NCI-H1417 (cell line): ENCODE measurements around the gene TMC4.
"Not testable (repeated sequence)": the region's sequence is repeated elsewhere in the genome, so short reads cannot be mapped to it uniquely, and the experiment has no call there.

Experiments used
- DNase-seq, 3 experiments: peaks; one replicate each; lab custom pipeline; 2025; lab: John Stamatoyannopoulos, UW

The TMC4 gene

GRCh38 chr19:54179262-54179852 lies 6.4 kb upstream of the TMC4 start:
- DNase-seq, result peak in 1 of 3 experiments; percentile 35

- peak; percentile 14 to 74 (median 21) for DNase-seq
Observed at GRCh38 chr19:54178581-54179261, 5.8 kb upstream of the TMC4 start.

GRCh38 chr19:54173951-54174834 lies 1.2 kb upstream of the TMC4 start:
- DNase-seq, result no peak

- DNase-seq, result no peak
Observed at GRCh38 chr19:54173359-54173699, 369 bp upstream of the TMC4 start.

GRCh38 chr19:54171736-54172431 lies 1.1 kb downstream of the TMC4 start:
- DNase-seq, result not testable (repeated sequence)

GRCh38 chr19:54169149-54169740 lies 3.7 kb downstream of the TMC4 start:
- no peak for DNase-seq

GRCh38 chr19:54168174-54168917 lies 4.6 kb downstream of the TMC4 start:
- DNase-seq, result peak; percentile 64 to 89 (median 81)

- no peak for DNase-seq
Observed at GRCh38 chr19:54165222-54165621, 7.7 kb downstream of the TMC4 start.

- DNase-seq, result peak in 1 of 3 experiments; percentile 75
Observed at GRCh38 chr19:54164369-54165068, 8.4 kb downstream of the TMC4 start.

- no peak for DNase-seq
Observed at GRCh38 chr19:54162884-54163283, 10.1 kb downstream of the TMC4 start.

GRCh38 chr19:54162241-54162805 lies 10.6 kb downstream of the TMC4 start:
- peak; percentile 59 to 82 (median 75) for DNase-seq

- peak in 2 of 3 experiments; percentile 26 to 50 for DNase-seq
Observed at GRCh38 chr19:54160854-54161253, 12.1 kb downstream of the TMC4 start.

- DNase-seq, result peak in 1 of 3 experiments; percentile 51
Observed at GRCh38 chr19:54160182-54160811, 12.7 kb downstream of the TMC4 start.

GRCh38 chr19:54159352-54160181 lies 13.4 kb downstream of the TMC4 start, which contains the start of gene LENG1:
Gene LENG1 (minus strand): TSS chr19:54159721. CDS start chr19:54159695, 26 bp downstream.
- DNase-seq, result peak; percentile 99 to 100 (median 100)

GRCh38 chr19:54158812-54159351 lies 14.1 kb downstream of the TMC4 start:
- DNase-seq, result no peak

GRCh38 chr19:54156953-54157352 lies 16.0 kb downstream of the TMC4 start:
- no peak for DNase-seq

- no peak for DNase-seq
Observed at GRCh38 chr19:54156490-54156889, 16.5 kb downstream of the TMC4 start.

- no peak for DNase-seq
Observed at GRCh38 chr19:54155694-54156093, 17.3 kb downstream of the TMC4 start.
